Ammon's horn (tissue), 1 donor: ENCODE data around the gene MBNL2.

Source experiments
- DNase-seq: peaks from one replicate; pipeline ENCODE4 v3.0.0-alpha.2; 2016; ENCODE audit warnings: low spot score

MBNL2 gene

GRCh38 chr13:97274829-97275649, 52.9 kb downstream of the MBNL2 start:
- no peak for DNase-seq

GRCh38 chr13:97275776-97276501, 53.8 kb downstream of the MBNL2 start:
- no peak for DNase-seq

- no peak for DNase-seq
Measured at GRCh38 chr13:97276862-97277269, 54.7 kb downstream of the MBNL2 start.

GRCh38 chr13:97278435-97279411, 56.6 kb downstream of the MBNL2 start:
- DNase-seq, result no peak

GRCh38 chr13:97279913-97280312, 57.8 kb downstream of the MBNL2 start:
- DNase-seq, result no peak

GRCh38 chr13:97280478-97280877, 58.3 kb downstream of the MBNL2 start:
- no peak for DNase-seq

- no peak for DNase-seq
Measured at GRCh38 chr13:97281028-97281427, 58.9 kb downstream of the MBNL2 start.

GRCh38 chr13:97282705-97283104, 60.6 kb downstream of the MBNL2 start:
- no peak for DNase-seq

GRCh38 chr13:97283888-97284287, 61.8 kb downstream of the MBNL2 start:
- DNase-seq, result no peak

GRCh38 chr13:97284558-97284957, 62.4 kb downstream of the MBNL2 start:
- no peak for DNase-seq

- no peak for DNase-seq
Measured at GRCh38 chr13:97285221-97285955, 63.3 kb downstream of the MBNL2 start.

- DNase-seq, result no peak
Measured at GRCh38 chr13:97286317-97287046, 64.3 kb downstream of the MBNL2 start.

- DNase-seq, result no peak
Measured at GRCh38 chr13:97287047-97287383, 64.9 kb downstream of the MBNL2 start.

- no peak for DNase-seq
Measured at GRCh38 chr13:97288486-97288900, 66.4 kb downstream of the MBNL2 start.

- DNase-seq, result no peak
Measured at GRCh38 chr13:97289514-97290298, 67.6 kb downstream of the MBNL2 start.

- no peak for DNase-seq
Measured at GRCh38 chr13:97295283-97296182, 73.4 kb downstream of the MBNL2 start.

- no peak for DNase-seq
Measured at GRCh38 chr13:97296740-97297139, 74.6 kb downstream of the MBNL2 start.

GRCh38 chr13:97298816-97299215, 76.7 kb downstream of the MBNL2 start:
- DNase-seq, result no peak

GRCh38 chr13:97300871-97301270, 78.7 kb downstream of the MBNL2 start:
- no peak for DNase-seq
